H9 (cell line): ENCODE data around the gene NUP214. TPM values are rescaled to one million over a fixed set of nuclear protein-coding genes. Genes with fewer than 3 reads are reported as not detected.

ENCODE experiments used
- DNase-seq: peaks from one replicate; pipeline ENCODE4 v3.0.0-alpha.2; 2017
- H2AFZ ChIP-seq: one replicate; pipeline ENCODE4 v1.6.1; 2013; ENCODE audit warnings: mild to moderate bottlenecking, low read length, control low read depth, moderate library complexity
- H2AK5ac ChIP-seq: 2 replicates; pipeline ENCODE4 v1.6.1; 2013; ENCODE audit warnings: low read length, control low read depth, mixed read lengths; ENCODE audit not compliant: insufficient read length
- H2BK120ac ChIP-seq: one replicate; pipeline ENCODE4 v1.6.1; 2013; ENCODE audit warnings: low read depth, mild to moderate bottlenecking, low read length, control low read depth, inconsistent platforms; ENCODE audit not compliant: poor library complexity, severe bottlenecking
- H2BK12ac ChIP-seq: 2 replicates; pipeline ENCODE4 v1.6.1; 2013; ENCODE audit warnings: low read length, control low read depth, mixed read lengths, low read depth; ENCODE audit not compliant: insufficient read length
- H2BK15ac ChIP-seq: 2 replicates; pipeline ENCODE4 v1.6.1; 2013; ENCODE audit warnings: low read depth, low read length, control low read depth
- H2BK20ac ChIP-seq: one replicate; pipeline ENCODE4 v1.6.1; 2013; ENCODE audit warnings: low read depth, mild to moderate bottlenecking, low read length, control low read depth, inconsistent platforms; ENCODE audit not compliant: poor library complexity, severe bottlenecking
- H2BK5ac ChIP-seq: 2 replicates; pipeline ENCODE4 v1.6.1; 2013; ENCODE audit warnings: low read length, control low read depth, mixed read lengths; ENCODE audit not compliant: insufficient read length
- H3K14ac ChIP-seq: 2 replicates; pipeline ENCODE4 v1.6.1; 2013; ENCODE audit warnings: low read length, control low read depth; ENCODE audit not compliant: insufficient read depth
- H3K18ac ChIP-seq: 2 replicates; pipeline ENCODE4 v1.6.1; 2013; ENCODE audit warnings: low read depth, mild to moderate bottlenecking, mixed read lengths, low read length, control low read depth; ENCODE audit not compliant: insufficient read length
- H3K23ac ChIP-seq: 2 replicates; pipeline ENCODE4 v1.6.1; 2013; ENCODE audit warnings: low read length, control low read depth, mixed read lengths, low read depth; ENCODE audit not compliant: insufficient read length
- H3K23me2 ChIP-seq: 2 replicates; pipeline ENCODE4 v1.6.1; 2013; ENCODE audit warnings: low read depth, mild to moderate bottlenecking, mixed read lengths, low read length, control low read depth; ENCODE audit not compliant: insufficient read length, poor library complexity, severe bottlenecking
- H3K27ac ChIP-seq: 2 replicates; pipeline ENCODE4 v1.5.1; 2013; ENCODE audit warnings: low read length, control low read depth, mixed read lengths, low read depth; ENCODE audit not compliant: insufficient read length
- H3K27me3 ChIP-seq: 2 replicates; pipeline ENCODE4 v1.6.1; 2013; ENCODE audit warnings: low read length, control low read depth, inconsistent platforms; ENCODE audit not compliant: insufficient read depth
- H3K4ac ChIP-seq: 2 replicates; pipeline ENCODE4 v1.6.1; 2013; ENCODE audit warnings: low read depth, mild to moderate bottlenecking, control low read depth, inconsistent platforms, low read length, moderate library complexity
- H3K4me1 ChIP-seq: 2 replicates; pipeline ENCODE4 v1.6.1; 2013; ENCODE audit warnings: low read length, control low read depth, inconsistent platforms; ENCODE audit not compliant: insufficient read depth
- H3K4me2 ChIP-seq: 2 replicates; pipeline ENCODE4 v1.6.1; 2013; ENCODE audit warnings: low read length, control low read depth, mixed read lengths; ENCODE audit not compliant: insufficient read length, insufficient read depth
- H3K56ac ChIP-seq: 2 replicates; pipeline ENCODE4 v1.6.1; 2013; ENCODE audit warnings: low read depth, mild to moderate bottlenecking, mixed read lengths, low read length, control low read depth; ENCODE audit not compliant: insufficient read length
- H3K79me1 ChIP-seq: 2 replicates; pipeline ENCODE4 v1.6.1; 2013; ENCODE audit warnings: low read depth, mild to moderate bottlenecking, moderate library complexity, low read length, control low read depth, inconsistent platforms; ENCODE audit not compliant: insufficient read depth, poor library complexity, severe bottlenecking
- H3K79me2 ChIP-seq: 2 replicates; pipeline ENCODE4 v1.6.1; 2013; ENCODE audit warnings: low read length, control low read depth, inconsistent platforms; ENCODE audit not compliant: insufficient read depth
- H3K9ac ChIP-seq: 2 replicates; pipeline ENCODE4 v1.6.1; 2013; ENCODE audit warnings: low read length, control low read depth, mixed read lengths; ENCODE audit not compliant: insufficient read length; ENCODE audit errors: extremely low read depth
- H3K9me3 ChIP-seq: one replicate; pipeline ENCODE4 v1.6.1; 2013; ENCODE audit warnings: low read depth, low read length, inconsistent platforms; ENCODE audit not compliant: control insufficient read depth
- H3T11ph ChIP-seq: one replicate; pipeline ENCODE4 v1.6.1; 2013; ENCODE audit warnings: mild to moderate bottlenecking, low read length, control low read depth, inconsistent platforms
- H4K20me1 ChIP-seq: one replicate; pipeline ENCODE4 v1.6.1; 2013; ENCODE audit not compliant: control insufficient read depth, insufficient read length, insufficient read depth
- H4K5ac ChIP-seq: 2 replicates; pipeline ENCODE4 v1.6.1; 2013; ENCODE audit warnings: low read depth, mild to moderate bottlenecking, mixed read lengths, low read length, control low read depth; ENCODE audit not compliant: insufficient read length
- H4K8ac ChIP-seq: replicated peaks from 2 replicates; pipeline ENCODE4 v1.6.1; 2013; ENCODE audit warnings: low read length, control low read depth, mixed read lengths, low read depth; ENCODE audit not compliant: insufficient read length
- H4K91ac ChIP-seq: 2 replicates; pipeline ENCODE4 v1.6.1; 2013; ENCODE audit warnings: low read depth, mild to moderate bottlenecking, moderate library complexity, mixed read lengths, low read length, control low read depth; ENCODE audit not compliant: insufficient read length
- H3K27ac Mint-ChIP-seq, 3 experiments: 2 replicates in 2 of 3; 3 replicates in 1 of 3; pipeline ENCODE4 v1.8.0; 2020 to 2021; ENCODE audit warnings: mixed read lengths in 3 of 3, mild to moderate bottlenecking in 1 of 3, moderate library complexity in 1 of 3
- H3K27me3 Mint-ChIP-seq: 2 replicates; pipeline ENCODE4 v1.8.0; 2021; ENCODE audit warnings: low read depth, mild to moderate bottlenecking, moderate library complexity, mixed read lengths
- H3K36me3 Mint-ChIP-seq, 3 experiments: 2 replicates in 2 of 3; 3 replicates in 1 of 3; pipeline ENCODE4 v1.8.0; 2020 to 2021; ENCODE audit warnings: low read depth in 3 of 3, mixed read lengths in 3 of 3; ENCODE audit not compliant: insufficient read depth in 1 of 3
- H3K4me1 Mint-ChIP-seq, 2 experiments: 2 replicates each; pipeline ENCODE4 v1.8.0; 2020; ENCODE audit warnings: mixed read lengths in 2 of 2
- H3K4me3 Mint-ChIP-seq, 2 experiments: 2 replicates in 1 of 2; 3 replicates in 1 of 2; pipeline ENCODE4 v1.8.0; 2020 to 2021; ENCODE audit warnings: mild to moderate bottlenecking in 2 of 2, mixed read lengths in 2 of 2, moderate library complexity in 1 of 2
- H3K9me3 Mint-ChIP-seq, 2 experiments: 2 replicates in 1 of 2; 3 replicates in 1 of 2; pipeline ENCODE4 v1.8.0; 2020; ENCODE audit warnings: mild to moderate bottlenecking in 2 of 2, mixed read lengths in 2 of 2, moderate library complexity in 1 of 2
- WGBS: extraction: QIAGEN DNeasy Blood & Tissue Kit; methylation state at CpG from one replicate; pipeline ENCODE4 v1.1.7; 2013; ENCODE audit warnings: missing lambda C conversion rate, low lambda C conversion rate, mixed read lengths; ENCODE audit not compliant: insufficient read length; ENCODE audit errors: extremely low coverage; 5-methylcytosine and 5-hydroxymethylcytosine counted together
- total RNA-seq: library from RNA; stranded (reverse); gene quantifications from 2 replicates; pipeline ENCODE4 v1.2.1, GENCODE V29; 2021
- TF ChIP-seq, protein P1 (sequence below): fragments of 200-600 bp; sonication (generic); conservative IDR thresholded peaks from 3 replicates; pipeline ENCODE4 v1.8.0; 2021; ENCODE audit warnings: antibody characterized with exemption, mild to moderate bottlenecking

The NUP214 gene
- total RNA-seq, 1 experiment from 2014 or later, result 53.8 TPM

DNA sequence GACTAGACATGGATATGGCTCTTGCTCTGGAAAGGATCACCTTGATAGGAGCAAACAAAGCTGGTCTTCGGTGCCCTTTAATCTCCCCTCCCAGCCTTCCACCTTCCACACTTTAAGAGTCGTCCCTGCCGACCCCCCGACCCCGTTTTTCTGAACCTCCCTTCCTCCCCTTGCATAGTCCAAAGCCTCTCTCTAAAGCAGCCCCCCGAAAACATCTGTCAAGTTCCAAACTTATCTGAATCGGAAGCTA lies 423 bp upstream of the NUP214 start:
- WGBS, result no CpG with 5 or more reads among the region's 7 CpGs
- TF ChIP-seq, protein P1, sequence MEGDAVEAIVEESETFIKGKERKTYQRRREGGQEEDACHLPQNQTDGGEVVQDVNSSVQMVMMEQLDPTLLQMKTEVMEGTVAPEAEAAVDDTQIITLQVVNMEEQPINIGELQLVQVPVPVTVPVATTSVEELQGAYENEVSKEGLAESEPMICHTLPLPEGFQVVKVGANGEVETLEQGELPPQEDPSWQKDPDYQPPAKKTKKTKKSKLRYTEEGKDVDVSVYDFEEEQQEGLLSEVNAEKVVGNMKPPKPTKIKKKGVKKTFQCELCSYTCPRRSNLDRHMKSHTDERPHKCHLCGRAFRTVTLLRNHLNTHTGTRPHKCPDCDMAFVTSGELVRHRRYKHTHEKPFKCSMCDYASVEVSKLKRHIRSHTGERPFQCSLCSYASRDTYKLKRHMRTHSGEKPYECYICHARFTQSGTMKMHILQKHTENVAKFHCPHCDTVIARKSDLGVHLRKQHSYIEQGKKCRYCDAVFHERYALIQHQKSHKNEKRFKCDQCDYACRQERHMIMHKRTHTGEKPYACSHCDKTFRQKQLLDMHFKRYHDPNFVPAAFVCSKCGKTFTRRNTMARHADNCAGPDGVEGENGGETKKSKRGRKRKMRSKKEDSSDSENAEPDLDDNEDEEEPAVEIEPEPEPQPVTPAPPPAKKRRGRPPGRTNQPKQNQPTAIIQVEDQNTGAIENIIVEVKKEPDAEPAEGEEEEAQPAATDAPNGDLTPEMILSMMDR, result no peak
- H2BK20ac ChIP-seq, result no peak overlapping the region
- no peak overlapping the region for H3K56ac ChIP-seq
- no peaks in the 10 kb centered on the region for H3K27me3 ChIP-seq
- peak overlapping the region; percentile 23; the same call in 1 of the 2 replicates for H3K14ac ChIP-seq
- no peak overlapping the region for H2BK5ac ChIP-seq
- no peaks in the 10 kb centered on the region; a peak in 1 of 5 replicates for H3K9me3 Mint-ChIP-seq
- H3K23me2 ChIP-seq, result peaks cover 10% of the 10 kb centered on the region
- no peak overlapping the region for H2BK12ac ChIP-seq
- no peak overlapping the region for H2AK5ac ChIP-seq
- peaks cover 7% of the 10 kb centered on the region for H3K79me1 ChIP-seq
- H3K23ac ChIP-seq, result no peak overlapping the region
- no peak overlapping the region for H2BK120ac ChIP-seq
- H4K91ac ChIP-seq, result no peak overlapping the region
- peak overlapping the region; percentile 91 for H3K4me2 ChIP-seq
- H3K18ac ChIP-seq, result peak overlapping the region; percentile 58
- H3K36me3 Mint-ChIP-seq, result peaks cover 29 to 51% (median 51%) of the 10 kb centered on the region in 3 experiments
- no peak for DNase-seq
- H3K4me1 ChIP-seq, result no peaks in the 10 kb centered on the region
- peaks cover 6% of the 10 kb centered on the region; the same call in 1 of the 2 replicates for H3K79me2 ChIP-seq
- peak overlapping the region; percentile 99 to 100 for H3K4me3 Mint-ChIP-seq
- H3K27me3 Mint-ChIP-seq, result no peaks in the 10 kb centered on the region
- H3K4me1 Mint-ChIP-seq, result peaks cover 10 to 13% of the 10 kb centered on the region in 2 experiments
- peak overlapping the region; percentile 14 for H4K5ac ChIP-seq
- no peak overlapping the region for H2BK15ac ChIP-seq
- no peak overlapping the region for H2AFZ ChIP-seq
- H4K20me1 ChIP-seq, result no peaks in the 10 kb centered on the region
- H3K9ac ChIP-seq, result peak overlapping the region; percentile 90
- H3K9me3 ChIP-seq, result no peaks in the 10 kb centered on the region
- peak overlapping the region; percentile 3 for H3K27ac ChIP-seq
- peak overlapping the region; percentile 99 to 100 (median 99) for H3K27ac Mint-ChIP-seq
- H4K8ac ChIP-seq, result no peak overlapping the region
- H3K4ac ChIP-seq, result peak overlapping the region; percentile 20; the same call in 1 of the 2 replicates
- H3T11ph ChIP-seq, result peak overlapping the region; percentile 5
